Glutamatergic neuron (in vitro differentiated cells): ENCODE data around the gene LRCH1. TPM values are rescaled to one million over a fixed set of nuclear protein-coding genes. Genes with fewer than 3 reads are reported as not detected.
A peak's percentile ranks its signal among the peaks of the same experiment; 100 is the strongest.

Experiments used
- DNase-seq: peaks from one replicate; pipeline ENCODE4 v3.0.0; 2022
- H3K27ac Mint-ChIP-seq: one replicate; pipeline ENCODE4 v1.8.0; 2020; ENCODE audit warnings: mild to moderate bottlenecking, mixed read lengths, inconsistent platforms; ENCODE audit not compliant: unreplicated experiment
- H3K27me3 Mint-ChIP-seq: one replicate; pipeline ENCODE4 v1.8.0; 2020; ENCODE audit warnings: mild to moderate bottlenecking, moderate library complexity, mixed read lengths, inconsistent platforms; ENCODE audit not compliant: unreplicated experiment
- H3K36me3 Mint-ChIP-seq: one replicate; pipeline ENCODE4 v1.8.0; 2020; ENCODE audit warnings: mild to moderate bottlenecking, mixed read lengths, inconsistent platforms; ENCODE audit not compliant: unreplicated experiment
- H3K4me1 Mint-ChIP-seq: one replicate; pipeline ENCODE4 v1.8.0; 2020; ENCODE audit warnings: mild to moderate bottlenecking, low read depth, mixed read lengths, inconsistent platforms; ENCODE audit not compliant: unreplicated experiment
- H3K4me3 Mint-ChIP-seq: one replicate; pipeline ENCODE4 v1.8.0; 2020; ENCODE audit warnings: mild to moderate bottlenecking, mixed read lengths, inconsistent platforms; ENCODE audit not compliant: unreplicated experiment
- H3K9me3 Mint-ChIP-seq: one replicate; pipeline ENCODE4 v1.8.0; 2020; ENCODE audit warnings: mild to moderate bottlenecking, moderate library complexity, mixed read lengths, inconsistent platforms; ENCODE audit not compliant: unreplicated experiment
- total RNA-seq: library from RNA; stranded (reverse); fragmentation: NEBNext Ultra II Directional; extraction: Animal tissue kit (Norgen Biotek cat#: 25700); gene quantifications from one replicate; pipeline ENCODE4 v1.2.1, GENCODE V29; 2021; ENCODE audit not compliant: unreplicated experiment
- TF ChIP-seq, protein P1 (sequence below): fragments of 200-600 bp; sonication (generic); IDR thresholded peaks from one replicate; pipeline ENCODE4 v1.5.0; 2021; ENCODE audit not compliant: partially characterized antibody, unreplicated experiment

LRCH1 gene
- total RNA-seq, 1 donor from 2014 or later = 40.6 TPM

DNA sequence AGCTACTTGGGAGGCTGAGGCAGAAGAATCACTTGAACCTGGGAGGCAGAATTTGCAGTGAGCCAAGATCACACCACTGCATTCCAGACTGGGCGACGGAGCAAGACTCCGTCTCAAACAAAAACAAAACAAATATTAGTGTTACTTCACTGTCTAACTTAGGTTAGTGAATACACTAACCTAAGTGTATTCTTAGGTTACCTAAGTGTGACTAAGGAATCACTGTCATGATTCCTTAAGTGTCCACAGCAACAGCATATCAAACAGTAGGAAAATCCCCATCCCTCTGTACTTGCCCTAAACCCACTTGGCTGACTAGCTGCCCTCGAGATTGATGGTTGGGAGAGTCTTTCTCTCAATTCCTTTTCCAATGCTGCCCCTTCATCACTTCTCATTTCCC is 11.8 kb upstream of the LRCH1 start:
- H3K4me3 Mint-ChIP-seq = no peak overlapping the region
- peaks cover 5% of the 10 kb centered on the region for H3K27me3 Mint-ChIP-seq
- DNase-seq = no peak
- H3K27ac Mint-ChIP-seq = no peak overlapping the region
- H3K4me1 Mint-ChIP-seq = peaks cover 40% of the 10 kb centered on the region
- TF ChIP-seq, protein P1, sequence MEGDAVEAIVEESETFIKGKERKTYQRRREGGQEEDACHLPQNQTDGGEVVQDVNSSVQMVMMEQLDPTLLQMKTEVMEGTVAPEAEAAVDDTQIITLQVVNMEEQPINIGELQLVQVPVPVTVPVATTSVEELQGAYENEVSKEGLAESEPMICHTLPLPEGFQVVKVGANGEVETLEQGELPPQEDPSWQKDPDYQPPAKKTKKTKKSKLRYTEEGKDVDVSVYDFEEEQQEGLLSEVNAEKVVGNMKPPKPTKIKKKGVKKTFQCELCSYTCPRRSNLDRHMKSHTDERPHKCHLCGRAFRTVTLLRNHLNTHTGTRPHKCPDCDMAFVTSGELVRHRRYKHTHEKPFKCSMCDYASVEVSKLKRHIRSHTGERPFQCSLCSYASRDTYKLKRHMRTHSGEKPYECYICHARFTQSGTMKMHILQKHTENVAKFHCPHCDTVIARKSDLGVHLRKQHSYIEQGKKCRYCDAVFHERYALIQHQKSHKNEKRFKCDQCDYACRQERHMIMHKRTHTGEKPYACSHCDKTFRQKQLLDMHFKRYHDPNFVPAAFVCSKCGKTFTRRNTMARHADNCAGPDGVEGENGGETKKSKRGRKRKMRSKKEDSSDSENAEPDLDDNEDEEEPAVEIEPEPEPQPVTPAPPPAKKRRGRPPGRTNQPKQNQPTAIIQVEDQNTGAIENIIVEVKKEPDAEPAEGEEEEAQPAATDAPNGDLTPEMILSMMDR = no peak
- peaks cover 8% of the 10 kb centered on the region for H3K9me3 Mint-ChIP-seq
- H3K36me3 Mint-ChIP-seq = no peaks in the 10 kb centered on the region

DNA sequence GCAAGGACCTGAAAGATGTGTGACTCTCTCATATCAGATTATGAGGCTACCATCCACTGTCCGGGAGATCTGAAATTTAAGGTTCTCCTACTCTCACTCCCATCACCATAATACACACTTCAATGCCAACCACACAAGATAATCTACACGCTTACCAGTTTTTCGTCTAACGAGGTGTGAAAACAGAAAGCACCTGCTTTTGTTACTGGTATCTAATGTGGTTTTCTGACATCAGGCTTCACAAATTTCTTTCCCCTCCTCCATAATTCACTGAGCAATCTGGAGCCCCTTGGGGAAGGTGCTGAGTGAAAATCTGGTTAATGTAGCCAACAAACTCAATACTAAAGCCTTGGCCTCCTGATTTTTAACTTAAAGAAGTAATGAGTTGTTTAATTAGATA is 10.1 kb upstream of the LRCH1 start:
- Mint-ChIP-seq H3K9me3 (peaks cover 8% of the 10 kb centered on the region), H3K4me1 (peaks cover 43% of the 10 kb centered on the region), H3K36me3 (no peaks in the 10 kb centered on the region), H3K4me3 (peak overlapping the region; percentile 42), H3K27me3 (peaks cover 5% of the 10 kb centered on the region), H3K27ac (peak overlapping the region; percentile 96)
- DNase-seq = no peak
- TF ChIP-seq, protein P1 = no peak

DNA sequence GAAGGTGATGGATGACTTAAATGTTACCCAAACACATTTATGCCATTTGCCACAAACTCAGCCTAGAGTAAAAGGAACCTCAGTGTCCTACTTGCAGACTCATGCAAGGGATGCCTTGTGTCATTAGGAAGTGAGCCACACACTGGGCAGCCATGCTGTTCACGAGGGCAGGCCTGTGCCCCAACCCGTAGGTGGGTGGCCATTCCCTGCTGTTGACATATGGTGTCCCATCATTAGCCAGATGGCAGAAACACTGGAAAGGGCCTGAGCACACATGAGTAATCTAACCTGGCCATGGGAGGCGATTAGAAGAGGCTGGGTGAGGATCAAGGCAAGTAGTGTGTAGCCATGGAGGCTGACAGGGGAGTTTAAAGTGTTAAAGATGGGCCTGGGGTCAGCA is 9.7 kb upstream of the LRCH1 start:
- Mint-ChIP-seq H3K4me1 (peaks cover 43% of the 10 kb centered on the region), H3K36me3 (no peaks in the 10 kb centered on the region), H3K27me3 (peaks cover 5% of the 10 kb centered on the region), H3K9me3 (peaks cover 8% of the 10 kb centered on the region), H3K4me3 (no peak overlapping the region), H3K27ac (peak overlapping the region; percentile 96)
- DNase-seq = peak; percentile 48
- TF ChIP-seq, protein P1 = no peak

DNA sequence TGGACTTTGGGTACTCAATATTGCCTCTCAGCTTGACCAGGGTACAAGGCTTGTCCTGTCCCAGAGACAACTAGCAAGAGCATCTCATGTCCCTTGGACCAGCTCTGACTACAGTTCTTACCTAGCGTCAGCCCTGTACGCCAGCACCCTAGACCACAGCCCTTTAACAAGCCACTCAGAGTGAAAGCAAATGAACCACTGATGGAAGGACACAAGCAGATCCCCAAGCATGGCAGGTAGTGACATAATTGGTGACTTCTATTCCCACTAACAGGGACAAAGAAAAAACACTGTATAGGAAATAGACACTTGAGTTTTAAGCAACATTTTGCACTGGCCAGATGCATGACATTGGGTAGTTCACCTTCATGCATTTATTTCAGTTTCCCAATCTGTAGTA is 8.8 kb upstream of the LRCH1 start:
- Mint-ChIP-seq H3K9me3 (peaks cover 8% of the 10 kb centered on the region), H3K27me3 (peaks cover 5% of the 10 kb centered on the region)
- TF ChIP-seq, protein P1 = no peak

DNA sequence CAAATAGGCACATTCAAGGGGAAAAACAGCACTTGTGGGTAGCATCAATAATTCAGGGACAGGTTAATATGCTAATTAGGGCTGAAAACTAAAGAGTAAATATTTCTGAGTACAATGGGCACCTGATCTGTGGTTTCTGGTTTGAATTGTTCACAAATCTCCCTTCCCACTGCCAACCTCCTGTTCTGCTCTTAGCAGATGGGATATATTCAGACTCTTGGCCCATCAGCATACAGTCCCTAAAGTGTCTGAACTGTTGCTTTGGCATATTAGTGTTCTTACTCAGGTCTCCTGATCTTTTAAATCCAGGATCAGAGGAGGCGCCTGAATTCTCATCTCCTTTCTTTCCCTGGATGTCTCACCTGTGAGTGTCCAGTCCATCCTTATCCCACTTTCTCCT is 8.2 kb upstream of the LRCH1 start:
- Mint-ChIP-seq H3K27ac (no peak overlapping the region), H3K4me1 (peaks cover 43% of the 10 kb centered on the region), H3K36me3 (no peaks in the 10 kb centered on the region), H3K27me3 (peaks cover 5% of the 10 kb centered on the region), H3K4me3 (peak overlapping the region; percentile 17), H3K9me3 (peaks cover 8% of the 10 kb centered on the region)
- TF ChIP-seq, protein P1 = no peak
- DNase-seq = no peak

More for the DNA sequence above, 8.8 kb upstream of the LRCH1 start:
- Mint-ChIP-seq H3K4me1 (peaks cover 43% of the 10 kb centered on the region), H3K36me3 (no peaks in the 10 kb centered on the region), H3K4me3 (no peak overlapping the region), H3K27ac (no peak overlapping the region)
- no peak for DNase-seq
